ENCODE measurements around the gene XYLT1. TPM values are rescaled to one million over a fixed set of nuclear protein-coding genes. Genes with fewer than 3 reads are reported as not detected.

XYLT1 gene
- polyA plus RNA-seq, 1 of the 3 experiments (the other 2 are of a cell fraction): 17.6 TPM

DNA sequence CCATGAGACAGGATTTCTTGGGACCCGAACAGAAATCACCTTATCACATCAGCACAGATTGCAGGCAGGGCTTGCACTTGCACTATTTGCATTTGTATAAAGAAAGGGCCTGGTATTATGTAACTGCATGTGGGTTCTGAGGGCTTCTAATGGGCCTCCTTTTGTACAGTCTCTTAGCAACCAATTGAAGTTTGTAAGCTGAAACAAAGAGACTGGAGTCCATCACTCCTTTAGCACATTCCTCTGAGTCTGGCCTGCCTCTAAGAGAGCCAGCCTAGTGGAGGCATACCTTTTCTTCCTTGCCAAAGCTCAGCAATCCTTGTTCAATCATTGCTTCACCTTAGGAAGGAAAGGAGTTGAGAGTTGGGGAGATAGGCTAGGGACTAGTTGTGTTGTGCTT, 387.1 kb downstream of the XYLT1 start:
- TF ChIP-seq RCOR1 (IDR thresholded peaks at IDR 0.05; ENCODE audit: low read length): no peak
- no peak for TF ChIP-seq ELF1 (IDR thresholded peaks at IDR 0.05)
- TF ChIP-seq RAD21 (IDR thresholded peaks at IDR 0.05; ENCODE audit: low read length): no peak
- no peak for TF ChIP-seq FOXJ3 (CRISPR knock-in tag; IDR thresholded peaks at IDR 0.05)
- no peak for TF ChIP-seq RXRA (IDR thresholded peaks at IDR 0.05; ENCODE audit: borderline replicate concordance, low read depth)
- TF ChIP-seq, protein P1, sequence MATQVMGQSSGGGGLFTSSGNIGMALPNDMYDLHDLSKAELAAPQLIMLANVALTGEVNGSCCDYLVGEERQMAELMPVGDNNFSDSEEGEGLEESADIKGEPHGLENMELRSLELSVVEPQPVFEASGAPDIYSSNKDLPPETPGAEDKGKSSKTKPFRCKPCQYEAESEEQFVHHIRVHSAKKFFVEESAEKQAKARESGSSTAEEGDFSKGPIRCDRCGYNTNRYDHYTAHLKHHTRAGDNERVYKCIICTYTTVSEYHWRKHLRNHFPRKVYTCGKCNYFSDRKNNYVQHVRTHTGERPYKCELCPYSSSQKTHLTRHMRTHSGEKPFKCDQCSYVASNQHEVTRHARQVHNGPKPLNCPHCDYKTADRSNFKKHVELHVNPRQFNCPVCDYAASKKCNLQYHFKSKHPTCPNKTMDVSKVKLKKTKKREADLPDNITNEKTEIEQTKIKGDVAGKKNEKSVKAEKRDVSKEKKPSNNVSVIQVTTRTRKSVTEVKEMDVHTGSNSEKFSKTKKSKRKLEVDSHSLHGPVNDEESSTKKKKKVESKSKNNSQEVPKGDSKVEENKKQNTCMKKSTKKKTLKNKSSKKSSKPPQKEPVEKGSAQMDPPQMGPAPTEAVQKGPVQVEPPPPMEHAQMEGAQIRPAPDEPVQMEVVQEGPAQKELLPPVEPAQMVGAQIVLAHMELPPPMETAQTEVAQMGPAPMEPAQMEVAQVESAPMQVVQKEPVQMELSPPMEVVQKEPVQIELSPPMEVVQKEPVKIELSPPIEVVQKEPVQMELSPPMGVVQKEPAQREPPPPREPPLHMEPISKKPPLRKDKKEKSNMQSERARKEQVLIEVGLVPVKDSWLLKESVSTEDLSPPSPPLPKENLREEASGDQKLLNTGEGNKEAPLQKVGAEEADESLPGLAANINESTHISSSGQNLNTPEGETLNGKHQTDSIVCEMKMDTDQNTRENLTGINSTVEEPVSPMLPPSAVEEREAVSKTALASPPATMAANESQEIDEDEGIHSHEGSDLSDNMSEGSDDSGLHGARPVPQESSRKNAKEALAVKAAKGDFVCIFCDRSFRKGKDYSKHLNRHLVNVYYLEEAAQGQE (IDR thresholded peaks at IDR 0.05; ENCODE audit: low read depth, low read length): no peak
- TF ChIP-seq, protein P2, sequence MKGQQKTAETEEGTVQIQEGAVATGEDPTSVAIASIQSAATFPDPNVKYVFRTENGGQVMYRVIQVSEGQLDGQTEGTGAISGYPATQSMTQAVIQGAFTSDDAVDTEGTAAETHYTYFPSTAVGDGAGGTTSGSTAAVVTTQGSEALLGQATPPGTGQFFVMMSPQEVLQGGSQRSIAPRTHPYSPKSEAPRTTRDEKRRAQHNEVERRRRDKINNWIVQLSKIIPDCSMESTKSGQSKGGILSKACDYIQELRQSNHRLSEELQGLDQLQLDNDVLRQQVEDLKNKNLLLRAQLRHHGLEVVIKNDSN (IDR thresholded peaks at IDR 0.05; ENCODE audit: borderline replicate concordance, low read depth): no peak
- TF ChIP-seq TAF1 (IDR thresholded peaks at IDR 0.05; ENCODE audit: borderline replicate concordance, low read depth, low read length): no peak
- TF ChIP-seq, protein P3, sequence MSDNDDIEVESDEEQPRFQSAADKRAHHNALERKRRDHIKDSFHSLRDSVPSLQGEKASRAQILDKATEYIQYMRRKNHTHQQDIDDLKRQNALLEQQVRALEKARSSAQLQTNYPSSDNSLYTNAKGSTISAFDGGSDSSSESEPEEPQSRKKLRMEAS (IDR thresholded peaks at IDR 0.05; ENCODE audit: low read depth): no peak
- TF ChIP-seq EZH2phosphoT487 (IDR thresholded peaks at IDR 0.05; ENCODE audit: borderline replicate concordance, low read depth): no peak
- TF ChIP-seq, protein P4, sequence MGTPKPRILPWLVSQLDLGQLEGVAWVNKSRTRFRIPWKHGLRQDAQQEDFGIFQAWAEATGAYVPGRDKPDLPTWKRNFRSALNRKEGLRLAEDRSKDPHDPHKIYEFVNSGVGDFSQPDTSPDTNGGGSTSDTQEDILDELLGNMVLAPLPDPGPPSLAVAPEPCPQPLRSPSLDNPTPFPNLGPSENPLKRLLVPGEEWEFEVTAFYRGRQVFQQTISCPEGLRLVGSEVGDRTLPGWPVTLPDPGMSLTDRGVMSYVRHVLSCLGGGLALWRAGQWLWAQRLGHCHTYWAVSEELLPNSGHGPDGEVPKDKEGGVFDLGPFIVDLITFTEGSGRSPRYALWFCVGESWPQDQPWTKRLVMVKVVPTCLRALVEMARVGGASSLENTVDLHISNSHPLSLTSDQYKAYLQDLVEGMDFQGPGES (IDR thresholded peaks at IDR 0.05; ENCODE audit: low read depth, low read length): no peak
- TF ChIP-seq, protein P5, sequence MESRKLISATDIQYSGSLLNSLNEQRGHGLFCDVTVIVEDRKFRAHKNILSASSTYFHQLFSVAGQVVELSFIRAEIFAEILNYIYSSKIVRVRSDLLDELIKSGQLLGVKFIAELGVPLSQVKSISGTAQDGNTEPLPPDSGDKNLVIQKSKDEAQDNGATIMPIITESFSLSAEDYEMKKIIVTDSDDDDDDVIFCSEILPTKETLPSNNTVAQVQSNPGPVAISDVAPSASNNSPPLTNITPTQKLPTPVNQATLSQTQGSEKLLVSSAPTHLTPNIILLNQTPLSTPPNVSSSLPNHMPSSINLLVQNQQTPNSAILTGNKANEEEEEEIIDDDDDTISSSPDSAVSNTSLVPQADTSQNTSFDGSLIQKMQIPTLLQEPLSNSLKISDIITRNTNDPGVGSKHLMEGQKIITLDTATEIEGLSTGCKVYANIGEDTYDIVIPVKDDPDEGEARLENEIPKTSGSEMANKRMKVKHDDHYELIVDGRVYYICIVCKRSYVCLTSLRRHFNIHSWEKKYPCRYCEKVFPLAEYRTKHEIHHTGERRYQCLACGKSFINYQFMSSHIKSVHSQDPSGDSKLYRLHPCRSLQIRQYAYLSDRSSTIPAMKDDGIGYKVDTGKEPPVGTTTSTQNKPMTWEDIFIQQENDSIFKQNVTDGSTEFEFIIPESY (IDR thresholded peaks at IDR 0.05; ENCODE audit: borderline replicate concordance, low read depth): no peak
- no peak for TF ChIP-seq JUND (IDR thresholded peaks at IDR 0.05)
- no peak for TF ChIP-seq YY1 (IDR thresholded peaks at IDR 0.05; ENCODE audit: low read depth)
- TF ChIP-seq SIN3A (IDR thresholded peaks at IDR 0.05; ENCODE audit: borderline replicate concordance, low read depth, low read length): no peak
- H3K4me2 ChIP-seq: no peak overlapping the region
- no peaks in the 10 kb centered on the region for H4K20me1 ChIP-seq (ENCODE audit: insufficient read depth)
- H2AFZ ChIP-seq (ENCODE audit: low read depth): no peak overlapping the region
- 14% methylated on average over 1 of the region's 1 CpG for WGBS (ENCODE audit: low lambda C conversion rate)
- H3K4me3 ChIP-seq (ENCODE audit: low read depth in 2 of 2, low read length in 1 of 2): no peak overlapping the region
- no peaks in the 10 kb centered on the region for H3F3A ChIP-seq (replicated peaks; ENCODE audit: insufficient read depth)
- no peaks in the 10 kb centered on the region for H3K36me3 ChIP-seq (replicated peaks in 1 of 2; ENCODE audit: control insufficient read depth in 1 of 2, insufficient read depth in 2 of 2, low read length in 1 of 2)
- H3K4me1 ChIP-seq (ENCODE audit: control insufficient read depth in 1 of 2, insufficient read depth in 2 of 2, low read depth in 1 of 2, low read length in 1 of 2): peaks cover 0 to 6% of the 10 kb centered on the region in 2 experiments; a peak in 2 of 4 replicates
- no peak overlapping the region for H3K9ac ChIP-seq
- H3K79me2 ChIP-seq (ENCODE audit: insufficient read depth): no peaks in the 10 kb centered on the region
- no peak for DNase-seq
- H3K27me3 ChIP-seq (ENCODE audit: insufficient read depth): no peaks in the 10 kb centered on the region
- ChIA-PET POLR2A (no interaction called here), CTCF (no interaction called here)
- no peaks in the 10 kb centered on the region for H3K9me3 ChIP-seq
- no peaks in the 10 kb centered on the region for H3K9me2 ChIP-seq
- H3K27ac ChIP-seq (ENCODE audit: low read depth in 2 of 2, low read length in 1 of 2): no peak overlapping the region

Data from SK-N-SH (cell line).